T-cell (primary cell): ENCODE results near the gene RPL10A. TPM values are rescaled to one million over a fixed set of nuclear protein-coding genes. Genes with fewer than 3 reads are reported as not detected.

Source experiments
- ATAC-seq, 4 experiments: fragments of 200-7000 bp in 3 of 4; fragments of 150-1000 bp in 1 of 4; cut with Tn5 transposase; replicated peaks in 1 of 4; 1 replicate in 3 of 4; 2 replicates in 1 of 4; pipeline ENCODE4 v1.10.0; 2021; ENCODE audit warnings: moderate library complexity in 3 of 4, mild to moderate bottlenecking in 2 of 4, moderate number of reproducible peaks in 1 of 4
- CTCF ChIA-PET, 2 donors: fragments of 300-600 bp; sonication (Branson Sonifier 250); formaldehyde crosslinking; loops; one replicate each; lab custom pipeline; 2022; ENCODE audit warnings: antibody characterized with exemption in 2 of 2; lab: Charles Lee
- POLR2A ChIA-PET, 2 donors: fragments of 300-600 bp; sonication (Branson Sonifier 250); formaldehyde crosslinking; loops; one replicate each; lab custom pipeline; 2022; ENCODE audit warnings: antibody characterized with exemption in 2 of 2; lab: Charles Lee
- DNase-seq, 35 experiments: peaks; one replicate each; pipeline versions ENCODE4 v3.0.0 to v3.0.0-alpha.2; 2013 to 2023
- H3K27ac ChIP-seq: one replicate; pipeline ENCODE4 v1.5.1; 2013; ENCODE audit warnings: low read length
- H3K27me3 ChIP-seq, 2 experiments: replicated peaks in 1 of 2; 1 replicate in 1 of 2; 2 replicates in 1 of 2; pipeline versions ENCODE4 v1.6.1 to v1.7.0; 2013; ENCODE audit warnings: low read length in 1 of 2, mixed read lengths in 1 of 2; ENCODE audit not compliant: control insufficient read depth in 2 of 2, insufficient read depth in 2 of 2; ENCODE audit errors: extremely low read depth in 1 of 2
- H3K36me3 ChIP-seq, 2 donors: 1 replicate in 1 of 2; 2 replicates in 1 of 2; pipeline versions ENCODE4 v1.6.1 to v1.7.0; 2013; ENCODE audit warnings: low read length in 1 of 2; ENCODE audit not compliant: control insufficient read depth in 2 of 2, insufficient read depth in 1 of 2; ENCODE audit errors: extremely low read depth in 1 of 2
- H3K4me1 ChIP-seq, 2 experiments: 1 replicate in 1 of 2; 2 replicates in 1 of 2; pipeline versions ENCODE4 v1.6.1 to v1.7.0; 2013; ENCODE audit warnings: low read length in 2 of 2, mixed read lengths in 1 of 2; ENCODE audit not compliant: insufficient read depth in 2 of 2, control insufficient read depth in 1 of 2; ENCODE audit errors: extremely low read depth in 1 of 2
- H3K4me3 ChIP-seq, 2 donors: 1 replicate in 1 of 2; 2 replicates in 1 of 2; pipeline versions ENCODE4 v1.5.1 to v1.7.0; 2013; ENCODE audit warnings: mild to moderate bottlenecking in 2 of 2, low read length in 1 of 2, moderate library complexity in 1 of 2; ENCODE audit not compliant: control insufficient read depth in 1 of 2; ENCODE audit errors: extremely low read depth in 1 of 2
- H3K9me3 ChIP-seq: 2 replicates; pipeline ENCODE4 v1.7.0; 2013
- H3K27ac Mint-ChIP-seq, 2 donors: one replicate each; pipeline ENCODE4 v1.8.0; 2020 to 2021; ENCODE audit warnings: mild to moderate bottlenecking in 2 of 2, mixed read lengths in 2 of 2
- H3K27me3 Mint-ChIP-seq, 2 donors: one replicate each; pipeline ENCODE4 v1.8.0; 2021 to 2022; ENCODE audit warnings: mixed read lengths in 2 of 2
- H3K36me3 Mint-ChIP-seq: one replicate; pipeline ENCODE4 v1.8.0; 2021; ENCODE audit warnings: mixed read lengths
- H3K4me1 Mint-ChIP-seq, 3 donors: one replicate each; pipeline ENCODE4 v1.8.0; 2020 to 2022; ENCODE audit warnings: mixed read lengths in 3 of 3, mild to moderate bottlenecking in 1 of 3
- H3K4me3 Mint-ChIP-seq, 3 donors: one replicate each; pipeline ENCODE4 v1.8.0; 2020 to 2022; ENCODE audit warnings: mild to moderate bottlenecking in 3 of 3, mixed read lengths in 3 of 3, moderate library complexity in 3 of 3
- H3K9me3 Mint-ChIP-seq, 3 donors: one replicate each; pipeline ENCODE4 v1.8.0; 2020 to 2022; ENCODE audit warnings: mixed read lengths in 3 of 3
- WGBS: methylation state at CpG from one replicate; pipeline ENCODE4 v1.1.5; 2013; ENCODE audit warnings: missing lambda C conversion rate; ENCODE audit not compliant: insufficient coverage; 5-methylcytosine and 5-hydroxymethylcytosine counted together
- total RNA-seq, 35 experiments: library from RNA in 6 of 35; stranded (reverse) in 6 of 35; fragments of 120-200 nt in 1 of 35; gene quantifications; one replicate each; pipeline versions ENCODE4 v1.2.1 to v1.2.4 and lab custom pipeline; 2013 to 2026

Gene RPL10A
- total RNA-seq, 5 donors from 2014 or later (not counting 1 experiment from before 2014, with no cell fraction given): 1,890 to 2,203 (median 2,081) TPM

DNA sequence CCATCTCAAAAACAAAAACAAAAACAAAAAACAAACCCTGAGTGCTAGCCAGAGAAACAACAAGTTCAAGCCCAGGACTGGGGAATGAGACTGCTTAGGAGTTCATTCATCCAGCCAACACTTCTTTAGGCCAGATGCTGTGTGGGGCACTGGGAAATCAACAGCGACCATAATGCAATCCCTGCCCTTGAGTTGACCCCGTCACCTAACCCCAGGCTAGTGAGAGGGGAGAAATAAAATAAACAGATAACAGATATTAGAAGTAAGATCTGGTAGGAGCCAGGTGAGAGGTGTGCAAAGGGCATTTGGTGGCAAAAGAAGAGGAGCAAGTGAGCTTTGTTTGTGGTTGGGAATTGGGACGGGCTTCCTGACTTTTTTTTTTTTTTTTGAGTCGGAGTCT lies 4.9 kb upstream of the RPL10A start:
- ChIA-PET CTCF (interaction anchor here (0.6 to 0.7 kb wide), 5 partner anchors 26 to 455 kb away, joined by 3 to 5 read pairs (median 3); no protein-coding TSS in a partner anchor), POLR2A (interaction anchor here in 1 of 2 donors (0.6 to 0.7 kb wide), 2 partner anchors 119 to 1326 kb away, joined by 4 to 5 read pairs; no protein-coding TSS in a partner anchor)
- Mint-ChIP-seq H3K4me3 (no peak overlapping the region), H3K27ac (peak overlapping the region in 1 of 2 donors; percentile 19), H3K36me3 (peaks cover 26% of the 10 kb centered on the region), H3K9me3 (no peaks in the 10 kb centered on the region), H3K4me1 (peaks cover 7 to 12% (median 9%) of the 10 kb centered on the region in 3 donors), H3K27me3 (no peaks in the 10 kb centered on the region)
- DNase-seq: no peak
- peaks cover 0 to 8% of the 10 kb centered on the region in 2 experiments for H3K4me1 ChIP-seq
- no peak overlapping the region for H3K27ac ChIP-seq
- 100% methylated on average over 1 of the region's 4 CpGs for WGBS
- H3K4me3 ChIP-seq: no peak overlapping the region
- H3K36me3 ChIP-seq: peaks cover 6 to 9% of the 10 kb centered on the region in 2 donors
- H3K27me3 ChIP-seq: no peaks in the 10 kb centered on the region
- ATAC-seq: no peak
- no peaks in the 10 kb centered on the region for H3K9me3 ChIP-seq

- Histone ChIP-seq H3K27me3 (no peaks in the 10 kb centered on the region), H3K9me3 (no peaks in the 10 kb centered on the region), H3K27ac (no peak overlapping the region), H3K4me1 (peaks cover 5 to 30% of the 10 kb centered on the region in 2 experiments), H3K4me3 (no peak overlapping the region), H3K36me3 (peaks cover 6 to 18% of the 10 kb centered on the region in 2 donors)
- CTCF ChIA-PET: interaction anchor here in 1 of 2 donors (0.9 to 1.5 kb wide), 4 partner anchors 15 to 124 kb away, joined by 3 to 6 read pairs (median 4); partner anchors contain the start of gene PPARD
- no peak overlapping the region for H3K27ac Mint-ChIP-seq
- no CpG with 5 or more reads among the region's 1 CpG for WGBS
- DNase-seq (no peak), ATAC-seq (no peak)
- H3K4me1 Mint-ChIP-seq: peaks cover 22 to 29% (median 24%) of the 10 kb centered on the region in 3 donors
- POLR2A ChIA-PET: no interaction called here
- no peaks in the 10 kb centered on the region for H3K27me3 Mint-ChIP-seq
- H3K36me3 Mint-ChIP-seq: peaks cover 27% of the 10 kb centered on the region
- H3K4me3 Mint-ChIP-seq: no peak overlapping the region
- H3K9me3 Mint-ChIP-seq: no peaks in the 10 kb centered on the region
These were observed 2.6 kb upstream of the RPL10A start for GRCh38 chr6:35465646-35466045.

- no peaks in the 10 kb centered on the region for H3K9me3 Mint-ChIP-seq
- peaks cover 19% of the 10 kb centered on the region for H3K36me3 Mint-ChIP-seq
- Histone ChIP-seq H3K27me3 (no peaks in the 10 kb centered on the region), H3K9me3 (no peaks in the 10 kb centered on the region), H3K36me3 (peaks cover 9 to 44% of the 10 kb centered on the region in 2 donors), H3K4me1 (peaks cover 5 to 46% of the 10 kb centered on the region in 2 experiments), H3K4me3 (peak overlapping the region; percentile 82 to 100), H3K27ac (peak overlapping the region; percentile 96)
- peaks cover 35 to 42% (median 40%) of the 10 kb centered on the region in 3 donors for H3K4me1 Mint-ChIP-seq
- POLR2A ChIA-PET: interaction anchor here in 1 of 2 donors (0.6 to 0.7 kb wide), 2 partner anchors 128 to 210 kb away, joined by 3 to 8 read pairs; partner anchors contain the start of gene ZNF76
- peak overlapping the region; percentile 98 to 99 for H3K27ac Mint-ChIP-seq
- peak overlapping the region; percentile 95 to 98 (median 96) for H3K4me3 Mint-ChIP-seq
- no peak for DNase-seq
- CTCF ChIA-PET: no interaction called here
- 2% methylated on average over 34 of the region's 37 CpGs for WGBS
- peak in 1 of 4 experiments; percentile 7 for ATAC-seq
- H3K27me3 Mint-ChIP-seq: no peaks in the 10 kb centered on the region
These were observed 964 bp downstream of the RPL10A start for GRCh38 chr6:35468980-35469750.

GRCh38 chr6:35469751-35470662 lies 1.8 kb downstream of the RPL10A start:
- no peaks in the 10 kb centered on the region for H3K27me3 Mint-ChIP-seq
- DNase-seq (peak in 2 of 35 experiments; percentile 18 to 44), ATAC-seq (no peak)
- 16% methylated on average over 8 of the region's 18 CpGs for WGBS
- H3K4me1 Mint-ChIP-seq: peaks cover 35 to 42% (median 40%) of the 10 kb centered on the region in 3 donors
- peak overlapping the region; percentile 82 to 100 for H3K4me3 ChIP-seq
- no peaks in the 10 kb centered on the region for H3K9me3 ChIP-seq
- peak overlapping the region; percentile 96 for H3K27ac ChIP-seq
- peaks cover 9 to 44% of the 10 kb centered on the region in 2 donors for H3K36me3 ChIP-seq
- H3K27ac Mint-ChIP-seq: peak overlapping the region; percentile 98 to 99
- H3K36me3 Mint-ChIP-seq: peaks cover 22% of the 10 kb centered on the region
- H3K4me1 ChIP-seq: peaks cover 5 to 46% of the 10 kb centered on the region in 2 experiments
- H3K9me3 Mint-ChIP-seq: no peaks in the 10 kb centered on the region
- no peaks in the 10 kb centered on the region for H3K27me3 ChIP-seq
- peak overlapping the region; percentile 95 to 98 (median 96) for H3K4me3 Mint-ChIP-seq
- CTCF ChIA-PET: no interaction called here
- POLR2A ChIA-PET: interaction anchor here in 1 of 2 donors (0.7 kb wide), 1 partner anchor 210 kb away, joined by 3 read pairs; the partner anchor contains the start of gene ZNF76

- no peak for DNase-seq
- ChIA-PET POLR2A (interaction anchor here in 1 of 2 donors (0.7 kb wide), 1 partner anchor 648 kb away, joined by 5 read pairs; no protein-coding TSS in a partner anchor), CTCF (no interaction called here)
- ATAC-seq: no peak
- no peaks in the 10 kb centered on the region for H3K27me3 ChIP-seq
- 22% methylated on average over 1 of the region's 3 CpGs for WGBS
- H3K27ac Mint-ChIP-seq: peak overlapping the region; percentile 98 to 99
- no peaks in the 10 kb centered on the region for H3K27me3 Mint-ChIP-seq
- peaks cover 5 to 46% of the 10 kb centered on the region in 2 experiments for H3K4me1 ChIP-seq
- H3K36me3 ChIP-seq: peaks cover 9 to 44% of the 10 kb centered on the region in 2 donors
- peak overlapping the region; percentile 96 for H3K27ac ChIP-seq
- H3K4me1 Mint-ChIP-seq: peaks cover 35 to 42% (median 40%) of the 10 kb centered on the region in 3 donors
- no peak overlapping the region for H3K4me3 ChIP-seq
- H3K4me3 Mint-ChIP-seq: peak overlapping the region; percentile 95 to 98 (median 96)
- H3K9me3 ChIP-seq: no peaks in the 10 kb centered on the region
- peaks cover 25% of the 10 kb centered on the region for H3K36me3 Mint-ChIP-seq
- no peaks in the 10 kb centered on the region for H3K9me3 Mint-ChIP-seq
These were observed 2.5 kb downstream of the RPL10A start for GRCh38 chr6:35470663-35471120.
